Cerebellar nuclear complex (tissue), 1 donor: Measurements from ENCODE around the gene OR52B2.
"Not testable (repeated sequence)": the region's sequence is repeated elsewhere in the genome, so short reads cannot be mapped to it uniquely, and the experiment has no call there.

Experiments
- DNase-seq, 2 experiments: peaks; one replicate each; lab custom pipeline; 2025; lab: John Stamatoyannopoulos, UW

OR52B2 gene

DNA sequence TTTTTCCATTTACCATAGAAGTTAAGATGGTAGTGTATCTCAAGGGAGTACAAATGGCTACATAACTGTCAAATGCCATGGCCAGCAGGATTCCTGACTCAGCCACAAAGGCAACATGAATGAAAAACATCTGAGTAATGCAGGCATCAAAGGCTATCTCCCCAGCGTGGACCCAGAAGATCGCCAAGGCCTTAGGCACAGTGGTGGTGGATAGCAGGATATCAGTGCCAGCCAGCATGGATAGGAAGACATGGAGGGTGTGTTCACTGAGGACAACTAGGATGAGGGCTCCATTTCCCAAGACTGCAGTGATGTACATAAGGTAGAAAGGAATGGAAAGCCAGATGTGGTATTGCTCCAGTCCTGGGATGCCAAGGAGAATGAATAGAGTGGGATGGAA, 18.0 kb downstream of the OR52B2 start:
- DNase-seq: no peak

DNA sequence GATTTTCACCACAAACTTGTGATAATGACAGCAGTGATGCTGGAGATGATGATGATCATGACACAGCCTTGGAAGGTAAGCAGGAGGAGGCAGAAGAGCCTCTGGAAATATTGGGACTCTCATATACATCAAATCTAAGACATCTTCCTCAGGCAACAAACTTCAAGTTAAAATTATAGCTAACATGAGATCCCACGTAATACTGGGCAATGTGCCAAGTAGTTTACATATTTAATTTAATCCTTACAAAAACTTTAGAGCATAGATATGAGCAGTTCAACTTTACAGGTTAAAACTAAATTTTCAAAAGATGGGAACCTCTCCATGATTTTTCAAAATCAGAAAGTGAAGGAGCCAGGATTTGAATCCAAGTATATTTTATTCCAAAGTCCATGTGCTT, 19.0 kb downstream of the OR52B2 start:
- DNase-seq: no peak

- not testable (repeated sequence) for DNase-seq
Measured at GRCh38 chr11:6143737-6144136, 26.4 kb downstream of the OR52B2 start.

GRCh38 chr11:6142936-6143335, 27.2 kb downstream of the OR52B2 start:
- DNase-seq: no peak

DNA sequence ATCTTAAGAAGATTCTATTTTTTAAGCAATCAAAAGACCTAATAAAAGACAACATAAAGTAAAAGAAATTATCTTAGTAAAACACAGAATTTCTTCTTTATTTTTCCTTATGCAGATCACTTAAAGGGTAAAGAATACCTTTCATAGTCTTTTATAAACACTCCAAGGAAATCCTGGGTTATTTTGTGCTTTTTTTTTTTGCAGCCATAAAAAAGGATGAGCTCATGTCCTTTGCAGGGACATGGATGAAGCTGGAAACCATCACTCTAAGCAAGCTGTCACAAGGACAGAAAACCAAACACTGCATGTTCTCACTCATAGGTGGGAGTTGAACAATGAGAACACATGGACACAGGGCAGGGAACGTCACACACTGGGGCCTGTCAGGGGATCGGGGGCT, 34.2 kb downstream of the OR52B2 start:
- DNase-seq: not testable (repeated sequence)

DNA sequence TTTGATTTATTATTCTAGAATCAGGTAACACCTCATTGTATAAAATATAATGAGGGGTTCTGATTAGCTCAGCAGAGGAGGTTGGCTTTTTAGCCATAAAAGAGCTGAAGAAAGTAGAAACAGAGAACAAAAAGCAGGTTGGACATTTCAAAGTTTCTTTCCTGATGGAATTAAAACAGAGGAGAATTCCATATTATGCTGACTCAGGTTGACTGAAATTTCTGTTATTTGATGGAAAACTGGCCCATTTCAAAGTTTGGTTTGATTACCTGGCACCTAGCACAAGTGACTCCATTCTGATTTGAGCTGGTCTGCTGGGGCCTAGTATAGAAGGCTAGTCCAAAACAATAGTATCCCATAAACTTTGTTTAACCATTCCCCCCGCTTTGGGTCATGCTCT, 37.7 kb downstream of the OR52B2 start:
- DNase-seq: no peak

DNA sequence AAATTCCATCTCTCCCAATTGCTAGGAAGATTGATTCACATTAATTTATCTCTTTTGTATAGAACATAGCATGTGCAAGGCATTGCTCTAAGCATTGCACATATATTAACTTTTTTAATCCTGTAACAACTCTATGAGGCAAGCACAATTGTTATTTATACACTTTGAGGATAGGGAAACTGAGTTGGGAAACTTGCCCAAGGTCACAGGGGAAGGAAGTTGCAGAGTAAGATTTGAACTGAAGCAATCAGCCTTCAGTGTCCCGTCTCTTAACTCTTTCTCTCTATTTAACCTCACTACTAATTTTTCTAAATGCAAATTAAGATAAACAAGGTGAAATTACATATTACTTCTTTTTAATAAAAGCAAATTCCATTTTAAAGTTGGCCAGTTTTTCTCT, 40.5 kb downstream of the OR52B2 start:
- DNase-seq: no peak

GRCh38 chr11:6129011-6129410, 41.1 kb downstream of the OR52B2 start:
- DNase-seq: no peak

DNA sequence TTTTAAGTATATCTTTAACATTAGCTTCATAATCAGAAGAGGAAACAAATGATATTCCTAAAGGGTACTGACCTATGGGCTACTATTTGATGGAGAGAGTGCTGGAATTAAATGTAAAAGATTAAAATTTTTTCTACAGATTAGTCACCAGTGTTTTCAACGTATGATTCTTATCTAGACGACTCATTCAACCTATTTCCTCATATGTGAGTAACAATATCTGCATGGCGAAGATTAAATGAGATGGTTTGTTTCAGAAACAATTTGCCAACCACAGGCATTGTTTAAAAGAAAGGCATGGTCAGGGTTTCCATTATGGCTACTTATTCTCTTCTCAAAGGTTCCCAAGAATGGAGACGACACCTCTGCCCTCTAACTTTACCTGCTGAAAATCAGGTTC, 42.2 kb downstream of the OR52B2 start:
- DNase-seq: no peak

DNA sequence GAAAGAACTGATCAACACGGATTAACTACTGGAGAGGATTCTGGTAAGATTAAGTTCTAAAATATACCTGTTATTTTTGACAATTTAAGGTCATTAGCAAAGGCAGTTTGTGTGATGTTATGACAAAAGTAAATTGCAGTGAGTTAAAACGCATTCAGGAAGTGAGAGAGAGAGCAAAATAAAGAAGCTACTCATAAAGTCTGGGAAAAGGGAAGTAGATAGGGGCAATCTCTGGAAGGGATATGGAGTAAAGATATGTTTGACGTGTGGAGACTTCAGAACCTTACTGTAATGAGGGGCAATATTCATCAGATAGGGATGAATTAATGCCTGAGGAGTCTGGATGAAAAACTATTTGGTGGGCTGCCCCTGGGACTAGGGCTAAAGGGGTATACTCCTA, 45.9 kb downstream of the OR52B2 start:
- DNase-seq: no peak
